Progenitor cell of endocrine pancreas (in vitro differentiated cells): Measurements from ENCODE around the gene PLEKHM1. TPM values are rescaled to one million over a fixed set of nuclear protein-coding genes. Genes with fewer than 3 reads are reported as not detected.

Source experiments
- DNase-seq: peaks from one replicate; pipeline ENCODE4 v3.0.0; 2021; ENCODE audit warnings: low spot score; ENCODE audit not compliant: unreplicated experiment
- H3K27ac Mint-ChIP-seq: 2 replicates; pipeline ENCODE4 v1.8.0; 2021; ENCODE audit warnings: mild to moderate bottlenecking, moderate library complexity, mixed read lengths
- H3K27me3 Mint-ChIP-seq: 2 replicates; pipeline ENCODE4 v1.8.0; 2021; ENCODE audit warnings: mixed read lengths
- H3K36me3 Mint-ChIP-seq: 2 replicates; pipeline ENCODE4 v1.8.0; 2022; ENCODE audit warnings: mixed read lengths; ENCODE audit not compliant: insufficient read depth
- H3K4me1 Mint-ChIP-seq: 2 replicates; pipeline ENCODE4 v1.8.0; 2021; ENCODE audit warnings: low read depth, mixed read lengths
- H3K4me3 Mint-ChIP-seq: 2 replicates; pipeline ENCODE4 v1.8.0; 2021; ENCODE audit warnings: low read depth, mild to moderate bottlenecking, moderate library complexity, mixed read lengths
- H3K9me3 Mint-ChIP-seq: 2 replicates; pipeline ENCODE4 v1.8.0; 2021; ENCODE audit warnings: low read depth, mixed read lengths
- CTCF ChIP-seq: fragments of 200-600 bp; sonication (generic); IDR thresholded peaks from one replicate; pipeline ENCODE4 v1.5.0; 2021; ENCODE audit warnings: antibody characterized with exemption, mild to moderate bottlenecking; ENCODE audit not compliant: unreplicated experiment
- total RNA-seq: library from RNA; stranded (reverse); gene quantifications from 2 replicates; pipeline ENCODE4 v1.2.1, GENCODE V29; 2021

The PLEKHM1 gene
- total RNA-seq, 1 donor from 2014 or later, result 34.5 TPM

DNA sequence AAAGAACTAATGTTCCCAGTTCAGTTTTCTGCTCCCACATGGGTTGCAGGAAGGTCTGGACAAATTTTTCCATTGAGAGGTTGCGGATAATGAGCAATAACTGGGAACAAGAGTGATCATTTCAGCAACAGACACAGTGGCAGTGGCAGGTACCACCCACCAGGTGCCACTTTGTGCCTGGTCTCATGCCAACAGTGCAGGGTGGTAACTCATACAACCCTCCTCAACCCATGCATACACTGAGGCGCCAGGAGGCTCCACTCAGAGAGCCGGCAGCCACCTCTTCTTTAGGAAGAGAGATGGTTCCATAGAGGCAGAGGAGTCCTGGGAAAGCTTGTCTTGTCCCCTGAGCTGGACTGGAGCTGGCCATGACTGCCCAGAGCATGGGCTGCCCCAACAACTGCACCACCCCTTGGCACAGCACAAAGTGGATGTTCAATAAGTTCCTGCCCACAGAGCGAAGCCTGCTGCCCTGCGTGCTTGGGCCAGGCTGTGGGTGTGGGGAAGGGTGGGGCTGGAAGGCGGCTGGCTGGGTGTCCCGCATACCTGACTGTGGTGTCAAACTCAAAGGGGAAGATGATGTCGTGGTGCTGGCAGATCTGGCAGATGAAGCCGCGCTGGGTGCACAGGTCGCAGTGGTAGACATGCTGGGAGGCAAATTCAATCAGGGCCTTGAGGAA, 51.5 kb downstream of the PLEKHM1 start:
- Mint-ChIP-seq H3K9me3 (no peaks in the 10 kb centered on the region), H3K4me1 (peaks cover 7% of the 10 kb centered on the region), H3K27ac (peak overlapping the region; percentile 84), H3K4me3 (no peak overlapping the region), H3K27me3 (peaks cover 6% of the 10 kb centered on the region), H3K36me3 (no peaks in the 10 kb centered on the region)
- no peak for TF ChIP-seq CTCF
- no peak for DNase-seq

- no peak for DNase-seq
Measured at GRCh38 chr17:45437465-45438283, 52.8 kb downstream of the PLEKHM1 start.

DNA sequence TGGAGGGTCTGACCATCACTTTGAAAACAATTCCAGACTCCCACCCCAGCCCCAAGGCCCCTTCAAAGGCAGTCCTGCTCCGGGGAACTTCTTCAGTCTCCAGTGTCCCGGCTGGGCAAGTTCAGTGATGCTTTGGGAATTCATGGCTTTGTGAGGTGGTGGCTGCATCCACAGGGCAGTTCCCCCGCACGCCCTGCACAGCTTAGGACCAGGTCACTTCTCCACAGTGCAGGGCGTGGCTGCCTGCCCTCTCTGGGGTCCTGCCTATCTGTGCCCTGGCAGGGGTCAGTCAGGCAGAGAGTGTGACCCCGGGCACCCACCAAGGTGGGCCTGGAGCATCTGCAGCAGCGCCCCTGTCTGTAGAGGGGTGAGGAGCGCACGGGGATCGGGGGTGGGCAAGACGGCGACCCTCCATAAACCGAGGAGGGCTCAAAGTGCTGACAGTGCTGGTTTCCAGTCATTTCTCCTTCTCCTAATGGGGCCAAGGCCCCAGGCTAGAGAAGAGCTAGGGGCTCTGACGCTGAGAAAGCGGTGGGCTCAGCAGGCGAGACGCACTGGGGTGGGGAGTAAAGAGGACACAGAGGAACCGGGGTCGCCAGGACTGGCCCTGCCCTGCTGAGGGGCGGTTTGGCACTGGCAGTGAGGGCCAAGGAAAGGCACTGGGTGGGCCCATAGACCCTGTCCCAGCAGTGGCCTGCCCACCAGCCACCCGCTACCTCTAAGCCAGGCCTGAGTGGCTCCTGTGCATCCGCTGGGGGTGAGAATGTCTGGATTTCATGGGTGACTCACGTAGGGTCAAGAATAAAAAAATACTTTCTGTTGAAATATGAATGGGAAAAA, 53.7 kb downstream of the PLEKHM1 start:
- H3K9me3 Mint-ChIP-seq, result no peaks in the 10 kb centered on the region
- H3K36me3 Mint-ChIP-seq, result no peaks in the 10 kb centered on the region
- peaks cover 15% of the 10 kb centered on the region for H3K27me3 Mint-ChIP-seq
- no peak for DNase-seq
- no peak overlapping the region for H3K27ac Mint-ChIP-seq
- H3K4me1 Mint-ChIP-seq, result peaks cover 9% of the 10 kb centered on the region
- H3K4me3 Mint-ChIP-seq, result no peak overlapping the region
- no peak for TF ChIP-seq CTCF

More at GRCh38 chr17:45437465-45438283, 52.8 kb downstream of the PLEKHM1 start:
- Mint-ChIP-seq H3K27ac (no peak overlapping the region), H3K27me3 (peaks cover 15% of the 10 kb centered on the region), H3K4me1 (peaks cover 9% of the 10 kb centered on the region), H3K9me3 (no peaks in the 10 kb centered on the region), H3K36me3 (no peaks in the 10 kb centered on the region), H3K4me3 (no peak overlapping the region)
- TF ChIP-seq CTCF, result no peak

DNA sequence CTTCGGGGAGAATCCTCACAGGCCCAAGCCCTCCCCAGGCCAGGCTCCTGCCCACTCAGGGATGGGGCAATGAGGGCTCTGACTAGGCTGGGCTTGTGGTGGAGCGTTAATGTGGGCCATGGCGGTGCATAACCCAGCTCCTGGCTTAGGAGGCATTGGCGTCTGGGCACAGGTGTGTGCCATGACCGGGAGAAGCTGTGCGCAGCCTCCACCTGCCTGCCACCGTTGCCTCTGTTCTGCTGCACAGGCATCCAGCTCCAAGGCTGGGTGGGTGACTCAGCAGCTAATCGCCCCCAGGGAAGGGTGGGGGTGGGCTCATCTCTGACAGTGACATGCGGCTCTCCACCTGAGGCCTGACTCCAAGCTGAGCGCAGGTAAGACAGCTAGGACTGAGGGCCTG, 54.4 kb downstream of the PLEKHM1 start:
- Mint-ChIP-seq H3K27ac (no peak overlapping the region), H3K9me3 (no peaks in the 10 kb centered on the region), H3K36me3 (no peaks in the 10 kb centered on the region), H3K4me3 (no peak overlapping the region), H3K4me1 (peaks cover 9% of the 10 kb centered on the region), H3K27me3 (peaks cover 17% of the 10 kb centered on the region)
- no peak for TF ChIP-seq CTCF
- DNase-seq, result no peak

DNA sequence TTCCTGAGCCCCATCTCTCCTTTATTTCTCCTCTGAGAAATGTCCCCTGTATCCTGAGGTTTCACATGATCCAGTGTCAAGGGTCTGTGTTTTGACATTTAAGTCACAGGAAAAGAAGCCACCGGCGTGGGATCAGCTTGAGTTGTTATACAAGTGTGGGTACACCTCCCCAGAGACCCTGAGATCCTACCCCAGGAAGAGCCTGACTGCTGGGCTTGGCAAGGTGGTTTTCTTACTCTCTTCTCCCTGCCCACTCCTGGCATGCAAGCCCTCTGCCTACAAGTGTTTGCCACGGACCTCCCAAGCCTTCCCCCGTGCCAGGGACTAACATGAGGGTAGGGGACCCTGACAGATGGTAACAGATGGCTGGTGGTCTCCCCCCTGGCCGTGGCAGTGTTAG, 55.0 kb downstream of the PLEKHM1 start:
- no peak overlapping the region for H3K27ac Mint-ChIP-seq
- no peak for DNase-seq

More for the DNA sequence above, 55.0 kb downstream of the PLEKHM1 start:
- no peaks in the 10 kb centered on the region for H3K9me3 Mint-ChIP-seq
- H3K4me1 Mint-ChIP-seq, result peaks cover 10% of the 10 kb centered on the region
- no peak for TF ChIP-seq CTCF
- peaks cover 23% of the 10 kb centered on the region for H3K27me3 Mint-ChIP-seq
- no peaks in the 10 kb centered on the region for H3K36me3 Mint-ChIP-seq
- H3K4me3 Mint-ChIP-seq, result no peak overlapping the region
